H7 (cell line): ENCODE data around the gene CBX8. TPM values are rescaled to one million over a fixed set of nuclear protein-coding genes. Genes with fewer than 3 reads are reported as not detected.
A peak's percentile ranks its signal among the peaks of the same experiment; 100 is the strongest.

Experiments
- DNase-seq: peaks from one replicate; pipeline ENCODE4 v3.0.0; 2012
- H3K27me3 ChIP-seq: 2 replicates; pipeline ENCODE4 v1.6.0; 2011; ENCODE audit warnings: mild to moderate bottlenecking, low read length; ENCODE audit not compliant: control insufficient read depth, insufficient read depth
- H3K36me3 ChIP-seq: replicated peaks from 2 replicates; pipeline ENCODE4 v1.5.1; 2011; ENCODE audit warnings: low read length; ENCODE audit not compliant: control insufficient read depth, insufficient read depth
- H3K4me3 ChIP-seq: 2 replicates; pipeline ENCODE4 v1.5.1; 2011; ENCODE audit warnings: low read depth, mild to moderate bottlenecking, control low read depth, low read length, moderate library complexity; ENCODE audit not compliant: insufficient read depth
- total RNA-seq: library from RNA; depleted of rRNA; stranded (reverse); fragments of >200 nt; shearing (Covaris generic); gene quantifications from 2 replicates; pipeline ENCODE4 v1.2.3, GENCODE V29; 2014

The CBX8 gene
- total RNA-seq, 1 experiment from 2014 or later: 1.4 TPM

- H3K27me3 ChIP-seq: peaks cover 79% of the 10 kb centered on the region
- no peak overlapping the region for H3K4me3 ChIP-seq
- H3K36me3 ChIP-seq: no peaks in the 10 kb centered on the region
- DNase-seq: no peak
Observed at GRCh38 chr17:79830763-79831264, 33.9 kb upstream of the CBX8 start.

- peaks cover 78% of the 10 kb centered on the region for H3K27me3 ChIP-seq
- no peaks in the 10 kb centered on the region for H3K36me3 ChIP-seq
- DNase-seq: peak; percentile 69
Observed at GRCh38 chr17:79830303-79830702, 33.4 kb upstream of the CBX8 start.

DNA sequence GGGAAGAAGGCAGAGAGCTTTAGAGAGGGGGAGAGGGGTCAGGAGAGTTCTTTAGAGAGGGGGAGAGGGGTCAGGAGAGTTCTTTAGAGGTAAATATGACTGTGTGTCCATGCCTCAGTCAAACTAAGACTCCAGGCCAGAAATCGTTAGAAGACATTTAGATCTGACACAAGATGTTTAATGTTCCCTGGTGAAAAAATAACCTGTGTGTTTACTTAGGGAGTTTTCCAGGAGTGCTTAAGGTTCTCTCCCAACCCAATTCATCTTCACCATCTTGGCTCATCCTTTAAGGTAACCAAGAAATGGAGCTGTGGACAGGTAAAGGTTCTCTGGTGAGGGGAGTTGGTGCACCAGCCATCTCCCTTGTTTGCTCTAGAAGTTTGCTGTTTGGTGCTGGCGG is 32.6 kb upstream of the CBX8 start:
- Histone ChIP-seq H3K36me3 (no peaks in the 10 kb centered on the region), H3K4me3 (no peak overlapping the region), H3K27me3 (peaks cover 74% of the 10 kb centered on the region)
- no peak for DNase-seq

More at GRCh38 chr17:79830303-79830702, 33.4 kb upstream of the CBX8 start:
- no peak overlapping the region for H3K4me3 ChIP-seq

DNA sequence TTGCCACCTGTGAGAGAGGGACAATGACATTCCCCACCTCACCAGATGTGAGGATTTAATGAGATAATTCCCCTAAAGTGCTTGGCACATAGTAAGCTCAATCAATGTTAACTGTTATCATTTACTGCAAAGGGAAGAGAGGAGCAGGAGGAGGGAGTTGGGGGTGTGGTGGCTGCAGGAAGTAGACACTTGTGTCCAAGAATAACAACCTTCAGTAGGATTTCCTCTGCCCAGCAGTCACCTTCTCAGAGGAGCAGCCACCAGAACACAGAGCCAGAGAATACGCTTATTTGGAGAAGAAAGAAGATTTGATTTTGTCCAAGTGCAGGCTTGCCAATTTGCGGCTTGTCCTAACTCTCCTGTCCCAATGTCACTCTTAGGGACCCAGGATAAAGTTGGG is 32.1 kb upstream of the CBX8 start:
- Histone ChIP-seq H3K4me3 (no peak overlapping the region), H3K36me3 (no peaks in the 10 kb centered on the region), H3K27me3 (peaks cover 69% of the 10 kb centered on the region)
- no peak for DNase-seq

DNA sequence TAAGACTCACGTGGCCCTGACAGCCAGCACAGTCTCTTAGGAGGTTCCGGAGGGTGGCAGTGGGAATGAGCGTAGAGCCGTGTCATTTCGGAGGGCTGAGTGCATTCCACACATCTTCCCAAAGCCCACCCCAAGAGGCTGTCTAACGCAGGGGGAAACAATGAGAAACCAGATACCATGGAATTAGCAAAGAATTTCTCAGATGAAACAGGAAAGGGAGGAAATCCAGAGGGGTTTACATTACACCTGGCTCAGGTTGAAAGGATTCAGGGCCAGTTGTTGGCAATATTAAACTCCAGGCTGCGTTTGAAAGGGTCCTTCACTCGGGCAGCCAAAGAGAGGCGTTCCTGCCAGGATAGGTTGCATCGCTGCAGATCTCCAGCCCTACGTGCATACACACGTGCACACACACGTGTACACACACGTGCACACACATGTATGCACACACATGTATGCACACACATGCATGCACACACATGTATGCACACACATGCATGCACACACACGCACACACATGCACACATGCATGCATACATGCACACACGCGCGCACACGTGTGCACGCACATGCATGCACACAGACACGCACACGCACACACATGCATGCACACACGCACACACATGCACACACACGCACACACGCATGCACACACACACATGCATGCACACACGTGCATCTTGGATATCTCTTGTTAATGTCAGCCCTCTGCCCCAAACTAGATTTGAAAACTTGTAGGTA is 30.1 kb upstream of the CBX8 start:
- Histone ChIP-seq H3K36me3 (no peaks in the 10 kb centered on the region), H3K4me3 (no peak overlapping the region), H3K27me3 (peaks cover 51% of the 10 kb centered on the region)
- DNase-seq: no peak

DNA sequence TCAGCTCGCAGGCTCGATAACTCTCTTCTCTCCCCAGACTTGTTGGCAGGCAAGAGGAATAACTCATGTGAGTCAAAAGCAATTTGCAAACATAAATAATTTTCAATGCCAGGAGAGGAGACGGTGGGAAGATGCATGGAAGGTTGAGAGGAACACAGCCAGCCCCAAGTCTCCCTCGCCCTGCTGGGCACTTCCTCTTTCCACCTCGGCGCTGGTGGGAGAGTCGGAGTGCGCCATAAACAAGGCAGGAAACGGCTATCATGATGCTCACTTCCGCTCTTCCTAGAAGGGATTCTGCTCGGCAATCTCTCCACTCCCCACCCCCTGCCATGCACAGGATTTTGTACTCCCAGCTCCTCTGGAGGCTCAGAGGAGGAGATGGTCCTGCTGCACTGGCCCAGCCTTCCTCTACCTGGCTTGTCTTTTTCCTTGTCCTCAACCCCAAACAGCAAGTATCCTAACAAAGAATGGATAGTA is 29.4 kb upstream of the CBX8 start:
- Histone ChIP-seq H3K4me3 (no peak overlapping the region), H3K36me3 (no peaks in the 10 kb centered on the region), H3K27me3 (peaks cover 49% of the 10 kb centered on the region)
- no peak for DNase-seq

- H3K27me3 ChIP-seq: peaks cover 46% of the 10 kb centered on the region
Observed at GRCh38 chr17:79825580-79825921, 28.7 kb upstream of the CBX8 start.

GRCh38 chr17:79824893-79825579 is 28.2 kb upstream of the CBX8 start:
- Histone ChIP-seq H3K27me3 (peaks cover 44% of the 10 kb centered on the region), H3K4me3 (no peak overlapping the region), H3K36me3 (no peaks in the 10 kb centered on the region)
- DNase-seq: no peak

More at GRCh38 chr17:79825580-79825921, 28.7 kb upstream of the CBX8 start:
- no peak for DNase-seq
- H3K4me3 ChIP-seq: no peak overlapping the region
- H3K36me3 ChIP-seq: no peaks in the 10 kb centered on the region

GRCh38 chr17:79824234-79824633 is 27.4 kb upstream of the CBX8 start:
- H3K36me3 ChIP-seq: no peaks in the 10 kb centered on the region

GRCh38 chr17:79822583-79823124 is 25.8 kb upstream of the CBX8 start:
- no peak for DNase-seq
- Histone ChIP-seq H3K36me3 (no peaks in the 10 kb centered on the region), H3K4me3 (no peak overlapping the region), H3K27me3 (peaks cover 55% of the 10 kb centered on the region)

More at GRCh38 chr17:79824234-79824633, 27.4 kb upstream of the CBX8 start:
- DNase-seq: no peak
- Histone ChIP-seq H3K27me3 (peaks cover 43% of the 10 kb centered on the region), H3K4me3 (no peak overlapping the region)

DNA sequence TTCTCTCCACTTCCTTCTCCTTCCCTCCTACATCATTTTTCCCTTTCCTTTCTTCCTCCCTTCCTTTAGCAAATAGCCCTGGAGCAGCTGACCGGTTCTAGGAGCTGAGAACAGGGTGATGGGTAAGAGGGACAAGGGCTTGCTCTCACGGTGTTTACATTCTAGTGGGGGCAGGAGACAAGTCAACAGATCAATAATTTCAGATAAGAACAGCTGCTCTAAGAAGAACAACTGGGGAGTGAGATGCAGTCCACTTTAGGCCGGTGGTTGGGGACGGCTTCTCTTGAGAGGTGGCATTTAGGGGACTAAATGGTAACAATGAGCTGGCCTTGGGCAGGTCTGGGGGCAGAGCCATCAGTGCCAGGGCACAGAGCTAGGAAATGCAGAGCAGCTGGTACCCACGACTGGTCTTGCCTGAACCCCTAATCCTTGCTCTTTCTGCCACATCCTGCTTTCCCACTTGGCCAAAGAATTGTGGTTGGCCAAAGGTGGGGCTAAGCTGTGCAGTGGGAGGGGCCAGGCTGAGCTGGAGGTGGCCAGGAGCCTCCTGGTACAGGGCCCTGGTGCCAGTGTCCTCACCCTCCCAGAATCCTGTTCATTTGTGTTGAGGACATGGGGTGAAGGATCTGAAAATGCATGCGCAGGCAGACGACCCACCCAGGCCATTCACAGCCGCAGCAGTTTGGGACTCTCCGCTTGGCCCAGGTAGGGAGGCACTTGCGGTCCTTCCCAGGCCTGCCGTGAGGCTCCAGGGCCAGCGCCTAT is 24.6 kb upstream of the CBX8 start:
- peaks cover 64% of the 10 kb centered on the region for H3K27me3 ChIP-seq
- no peak overlapping the region for H3K4me3 ChIP-seq
- H3K36me3 ChIP-seq: no peaks in the 10 kb centered on the region
- no peak for DNase-seq

- no peak overlapping the region for H3K4me3 ChIP-seq
- H3K36me3 ChIP-seq: no peaks in the 10 kb centered on the region
- no peak for DNase-seq
- H3K27me3 ChIP-seq: peaks cover 64% of the 10 kb centered on the region
Observed at GRCh38 chr17:79820959-79821330, 24.1 kb upstream of the CBX8 start.

- H3K4me3 ChIP-seq: no peak overlapping the region
- DNase-seq: no peak
- H3K36me3 ChIP-seq: no peaks in the 10 kb centered on the region
- H3K27me3 ChIP-seq: peaks cover 68% of the 10 kb centered on the region
Observed at GRCh38 chr17:79819534-79820276, 22.8 kb upstream of the CBX8 start.

DNA sequence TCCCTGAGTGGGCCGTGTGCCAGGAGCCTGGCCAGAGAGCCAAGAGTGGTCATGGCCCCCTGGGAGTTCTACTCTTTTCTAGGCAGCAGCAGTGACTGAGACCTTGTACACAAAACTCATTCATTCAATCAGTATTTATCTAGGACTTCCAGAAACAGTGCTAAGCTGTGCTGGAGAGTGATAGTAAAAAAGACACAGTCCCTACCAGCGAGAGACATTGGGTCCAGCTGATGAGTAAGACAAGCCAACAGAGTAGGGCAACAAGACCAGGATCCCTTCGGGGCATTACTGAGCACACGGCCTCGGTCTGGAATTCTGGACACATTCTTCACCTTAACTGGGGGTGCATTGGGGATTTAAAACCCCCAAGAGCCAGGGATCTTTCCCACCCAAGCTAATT is 22.2 kb upstream of the CBX8 start:
- Histone ChIP-seq H3K36me3 (no peaks in the 10 kb centered on the region), H3K4me3 (no peak overlapping the region), H3K27me3 (peaks cover 73% of the 10 kb centered on the region)
- DNase-seq: no peak
